AG09309 (cell line): ENCODE results near the gene MAP4.

Experiments used
- DNase-seq: peaks from one replicate; pipeline ENCODE4 v3.0.0-alpha.2; 2010; ENCODE audit warnings: low read depth
- H3K4me3 ChIP-seq: 2 replicates; pipeline ENCODE4 v1.5.1; 2011; ENCODE audit warnings: mild to moderate bottlenecking, low read depth, low read length, moderate library complexity; ENCODE audit not compliant: control insufficient read depth
- TF ChIP-seq, protein P1 (sequence below): IDR thresholded peaks from 2 replicates; pipeline ENCODE4 v1.5.1; 2011; ENCODE audit warnings: mild to moderate bottlenecking, low read depth, low read length, inconsistent platforms; ENCODE audit not compliant: insufficient read depth, control insufficient read depth; ENCODE audit errors: missing control alignments

MAP4 gene

GRCh38 chr3:47852604-47853602 lies 163.3 kb downstream of the MAP4 start:
- no peak for DNase-seq
- TF ChIP-seq, protein P1, sequence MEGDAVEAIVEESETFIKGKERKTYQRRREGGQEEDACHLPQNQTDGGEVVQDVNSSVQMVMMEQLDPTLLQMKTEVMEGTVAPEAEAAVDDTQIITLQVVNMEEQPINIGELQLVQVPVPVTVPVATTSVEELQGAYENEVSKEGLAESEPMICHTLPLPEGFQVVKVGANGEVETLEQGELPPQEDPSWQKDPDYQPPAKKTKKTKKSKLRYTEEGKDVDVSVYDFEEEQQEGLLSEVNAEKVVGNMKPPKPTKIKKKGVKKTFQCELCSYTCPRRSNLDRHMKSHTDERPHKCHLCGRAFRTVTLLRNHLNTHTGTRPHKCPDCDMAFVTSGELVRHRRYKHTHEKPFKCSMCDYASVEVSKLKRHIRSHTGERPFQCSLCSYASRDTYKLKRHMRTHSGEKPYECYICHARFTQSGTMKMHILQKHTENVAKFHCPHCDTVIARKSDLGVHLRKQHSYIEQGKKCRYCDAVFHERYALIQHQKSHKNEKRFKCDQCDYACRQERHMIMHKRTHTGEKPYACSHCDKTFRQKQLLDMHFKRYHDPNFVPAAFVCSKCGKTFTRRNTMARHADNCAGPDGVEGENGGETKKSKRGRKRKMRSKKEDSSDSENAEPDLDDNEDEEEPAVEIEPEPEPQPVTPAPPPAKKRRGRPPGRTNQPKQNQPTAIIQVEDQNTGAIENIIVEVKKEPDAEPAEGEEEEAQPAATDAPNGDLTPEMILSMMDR = no peak

DNA sequence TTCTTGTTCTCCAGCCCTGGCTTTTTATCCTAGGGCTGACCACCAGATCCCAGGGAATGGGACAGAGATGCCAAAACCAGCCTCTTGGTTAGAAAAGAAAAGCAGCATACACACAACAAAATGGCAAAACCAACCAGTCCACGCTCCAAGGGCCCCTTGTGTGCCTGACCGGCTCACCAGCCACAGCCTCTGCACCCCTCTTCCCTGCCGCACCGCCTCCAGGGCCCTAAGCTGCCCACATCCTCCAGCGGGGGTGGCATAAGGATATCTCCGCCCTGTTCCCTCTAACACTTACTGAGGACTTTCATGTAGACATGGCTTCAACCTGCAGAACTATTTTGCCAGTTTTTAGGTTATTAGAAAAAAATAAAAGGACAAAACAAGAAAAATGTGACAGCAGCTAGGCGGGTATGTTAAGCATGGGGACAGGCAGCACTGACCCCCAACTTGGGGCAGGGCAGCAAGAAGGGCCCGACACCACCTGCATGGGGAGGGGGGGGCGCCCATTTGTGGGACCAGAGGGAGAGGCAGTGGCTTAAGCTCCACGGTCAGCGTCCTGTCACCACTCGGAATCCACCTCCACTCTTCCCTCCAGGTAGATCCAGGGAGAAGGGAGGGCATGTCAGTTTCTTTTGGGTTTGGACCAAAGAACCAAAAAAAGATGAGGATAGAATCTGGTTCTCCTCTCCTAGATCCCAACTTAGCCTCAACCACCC lies 164.2 kb downstream of the MAP4 start:
- TF ChIP-seq, protein P1 = no peak
- H3K4me3 ChIP-seq = no peak overlapping the region
- no peak for DNase-seq

More at GRCh38 chr3:47852604-47853602, 163.3 kb downstream of the MAP4 start:
- H3K4me3 ChIP-seq = no peak overlapping the region

DNA sequence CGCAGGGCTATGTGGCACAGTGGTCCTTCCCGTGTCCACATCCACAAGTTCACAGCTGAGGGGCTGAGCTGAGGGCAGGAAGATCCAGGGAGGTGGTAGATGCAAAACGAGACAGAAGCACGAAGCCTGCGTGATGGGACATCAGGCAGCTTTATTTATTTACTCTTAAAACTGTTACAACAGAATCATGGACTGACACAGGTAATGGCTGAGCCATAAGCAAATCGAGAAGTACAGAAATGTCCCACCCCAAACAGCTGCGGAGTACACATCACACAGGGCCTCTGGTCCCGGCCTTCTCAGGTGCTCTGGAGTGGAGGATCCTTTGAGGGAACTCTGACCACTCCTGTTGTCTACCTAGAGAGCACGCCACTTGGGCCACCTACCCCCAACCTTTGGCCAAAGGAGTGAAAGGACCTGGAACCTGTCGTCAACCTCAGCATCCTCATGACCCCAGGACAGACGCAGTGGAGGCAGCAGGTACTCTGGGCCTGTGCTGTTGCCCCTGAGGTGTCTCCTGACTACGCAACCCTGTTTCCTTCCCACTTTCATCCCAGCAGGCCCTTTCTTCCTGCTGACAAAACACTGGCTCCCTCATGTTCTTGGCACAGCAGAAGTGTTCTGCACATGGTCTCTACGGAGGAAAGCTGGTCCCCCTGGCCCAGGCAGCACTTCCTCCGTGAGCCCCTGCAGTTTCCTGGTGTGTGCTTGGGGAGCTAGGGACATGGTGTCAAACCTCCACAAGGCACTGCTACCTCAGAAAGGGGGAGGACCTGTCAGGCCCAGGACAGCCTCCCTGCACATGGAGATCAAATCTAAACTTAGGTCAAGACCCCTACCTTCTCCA lies 165.4 kb downstream of the MAP4 start:
- TF ChIP-seq, protein P1 = no peak
- H3K4me3 ChIP-seq = no peak overlapping the region
- no peak for DNase-seq

DNA sequence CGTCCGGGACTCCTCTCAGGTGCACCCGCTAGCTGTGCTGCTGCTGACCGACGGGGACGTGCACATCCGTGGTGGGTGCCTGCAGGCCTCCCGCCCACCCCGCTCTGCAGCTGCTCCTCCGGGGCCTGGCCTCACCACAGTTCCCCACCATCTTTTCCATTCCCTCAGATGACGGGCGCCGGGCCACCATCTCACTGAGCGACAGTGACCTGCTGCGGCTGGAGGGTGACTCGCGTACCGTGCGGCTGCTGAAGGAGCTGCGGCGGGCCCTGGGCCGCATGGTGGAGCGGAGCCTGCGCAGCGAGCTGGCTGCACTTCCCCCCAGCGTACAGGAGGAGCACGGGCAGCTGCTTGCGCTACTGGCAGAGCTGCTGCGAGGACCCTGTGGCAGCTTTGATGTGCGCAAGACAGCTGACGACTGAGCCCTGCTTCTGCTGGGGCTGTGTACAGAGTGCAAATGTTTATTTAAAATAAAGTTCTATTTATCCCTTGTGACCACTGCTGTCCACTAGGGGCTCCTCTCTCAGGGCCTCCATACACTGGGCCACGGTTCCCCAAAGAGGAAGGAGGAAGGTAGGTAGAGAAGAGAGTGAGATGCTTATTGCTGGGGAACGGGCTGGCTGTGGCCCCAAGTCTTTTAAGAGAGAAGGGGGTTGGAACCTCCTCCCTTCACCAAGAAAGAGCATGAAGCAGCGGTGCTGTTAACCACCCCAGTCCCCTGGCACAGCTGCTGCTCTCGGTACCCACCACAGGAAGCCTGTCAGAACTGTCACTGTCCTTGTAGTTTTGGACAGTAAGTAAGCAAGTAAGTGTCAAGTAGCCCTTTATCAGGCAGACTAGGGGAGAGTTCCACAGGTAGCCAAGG lies 166.3 kb downstream of the MAP4 start:
- no peak for DNase-seq
- TF ChIP-seq, protein P1 = peak; percentile 45
- no peak overlapping the region for H3K4me3 ChIP-seq

GRCh38 chr3:47849186-47849698 lies 167.0 kb downstream of the MAP4 start:
- no peak overlapping the region for H3K4me3 ChIP-seq
- TF ChIP-seq, protein P1 = no peak
- DNase-seq = no peak
